ENCODE data around the gene BSN.

GRCh38 chr3:49707113-49707480, 152.8 kb downstream of the BSN start:
- TF ChIP-seq CTCF (conservative IDR thresholded peaks at IDR 0.05; ENCODE audit: low read depth, low read length) = no peak
- no peak for TF ChIP-seq POLR2A (IDR thresholded peaks at IDR 0.05; ENCODE audit: low read depth, low read length)
- TF ChIP-seq MAFK (IDR thresholded peaks at IDR 0.05; ENCODE audit: low read depth, low read length) = no peak
- TF ChIP-seq RFX5 (IDR thresholded peaks at IDR 0.05; ENCODE audit: low read depth, low read length) = no peak
- no peak for TF ChIP-seq CEBPB (IDR thresholded peaks at IDR 0.05; ENCODE audit: low read depth, low read length)
- no peak for TF ChIP-seq SMC3 (IDR thresholded peaks at IDR 0.05; ENCODE audit: low read depth, low read length)
- no peak for TF ChIP-seq MXI1 (IDR thresholded peaks at IDR 0.05; ENCODE audit: borderline replicate concordance, low read depth, low read length)

Measured in IMR-90 (cell line).